Ovary (tissue), 3 donors: ENCODE results near the gene MUSK.

Experiments
- EP300 ChIP-seq: sonication (generic); formaldehyde crosslinking; IDR thresholded peaks from one replicate; pipeline ENCODE4 v1.6.1; 2017; ENCODE audit warnings: antibody characterized with exemption
- POLR2A ChIP-seq: fragments of 450-650 bp; IDR thresholded peaks from one replicate; pipeline ENCODE4 v1.6.1; 2017; ENCODE audit warnings: antibody characterized with exemption, mild to moderate bottlenecking, moderate library complexity
- TF ChIP-seq, protein P1 (sequence below), 3 donors: fragments of 450-650 bp in 2 of 3; fragments of 200-600 bp in 1 of 3; IDR thresholded peaks; one replicate each; pipeline versions ENCODE4 v1.5.1 to v1.8.0; 2016 to 2022; ENCODE audit warnings: antibody characterized with exemption in 3 of 3, mild to moderate bottlenecking in 1 of 3
- donor health status: DM: no; HTN: no; CAD: no.

DNA sequence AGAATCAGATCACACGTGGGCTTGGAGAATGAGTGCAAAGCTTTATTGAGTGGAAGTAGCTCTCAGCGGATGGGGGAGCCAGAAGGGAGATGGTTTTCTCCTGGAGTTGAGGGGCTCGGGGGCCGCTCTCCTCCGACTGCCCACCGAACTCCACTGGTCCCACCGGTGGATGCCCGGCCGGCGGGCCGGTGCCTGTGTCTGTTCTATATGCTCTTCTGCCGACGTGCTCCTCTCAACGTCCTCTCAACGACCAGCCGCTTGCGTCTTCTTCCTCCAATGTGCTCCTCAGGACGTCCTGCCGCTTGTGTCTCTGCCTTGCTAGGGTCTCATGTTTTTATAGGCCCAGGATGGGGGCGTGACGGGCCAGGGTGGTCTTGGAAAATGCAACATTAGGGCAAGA lies 161.9 kb downstream of the MUSK start:
- TF ChIP-seq EP300 (no peak), POLR2A (no peak)
- TF ChIP-seq, protein P1, sequence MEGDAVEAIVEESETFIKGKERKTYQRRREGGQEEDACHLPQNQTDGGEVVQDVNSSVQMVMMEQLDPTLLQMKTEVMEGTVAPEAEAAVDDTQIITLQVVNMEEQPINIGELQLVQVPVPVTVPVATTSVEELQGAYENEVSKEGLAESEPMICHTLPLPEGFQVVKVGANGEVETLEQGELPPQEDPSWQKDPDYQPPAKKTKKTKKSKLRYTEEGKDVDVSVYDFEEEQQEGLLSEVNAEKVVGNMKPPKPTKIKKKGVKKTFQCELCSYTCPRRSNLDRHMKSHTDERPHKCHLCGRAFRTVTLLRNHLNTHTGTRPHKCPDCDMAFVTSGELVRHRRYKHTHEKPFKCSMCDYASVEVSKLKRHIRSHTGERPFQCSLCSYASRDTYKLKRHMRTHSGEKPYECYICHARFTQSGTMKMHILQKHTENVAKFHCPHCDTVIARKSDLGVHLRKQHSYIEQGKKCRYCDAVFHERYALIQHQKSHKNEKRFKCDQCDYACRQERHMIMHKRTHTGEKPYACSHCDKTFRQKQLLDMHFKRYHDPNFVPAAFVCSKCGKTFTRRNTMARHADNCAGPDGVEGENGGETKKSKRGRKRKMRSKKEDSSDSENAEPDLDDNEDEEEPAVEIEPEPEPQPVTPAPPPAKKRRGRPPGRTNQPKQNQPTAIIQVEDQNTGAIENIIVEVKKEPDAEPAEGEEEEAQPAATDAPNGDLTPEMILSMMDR (IDR thresholded peaks at IDR 0.05), result no peak
